Central memory CD8-positive, alpha-beta T cell (primary cell): Measurements from ENCODE around the gene CFAP46.
"Not testable (repeated sequence)": the region's sequence is repeated elsewhere in the genome, so short reads cannot be mapped to it uniquely, and the experiment has no call there.

Experiments used
- ATAC-seq: fragments of 150-1000 bp; cut with Tn5 transposase; replicated peaks from 2 replicates; pipeline ENCODE4 v1.10.0; 2022; ENCODE audit warnings: mild to moderate bottlenecking, moderate FRiP score, moderate number of reproducible peaks; ENCODE audit not compliant: poor library complexity, severe bottlenecking; ENCODE audit errors: extremely low read depth
- DNase-seq, 2 donors: peaks; one replicate each; pipeline ENCODE4 v3.0.0; 2021; ENCODE audit warnings: low spot score in 2 of 2
- H3K27ac Mint-ChIP-seq: one replicate; pipeline ENCODE4 v1.8.0; 2022; ENCODE audit warnings: low read depth, mild to moderate bottlenecking, moderate library complexity, mixed read lengths
- H3K27me3 Mint-ChIP-seq: one replicate; pipeline ENCODE4 v1.8.0; 2022; ENCODE audit warnings: mixed read lengths
- H3K36me3 Mint-ChIP-seq: one replicate; pipeline ENCODE4 v1.8.0; 2022; ENCODE audit warnings: mild to moderate bottlenecking, moderate library complexity, mixed read lengths; ENCODE audit not compliant: insufficient read depth
- H3K4me1 Mint-ChIP-seq: one replicate; pipeline ENCODE4 v1.8.0; 2022; ENCODE audit warnings: mixed read lengths
- H3K4me3 Mint-ChIP-seq: one replicate; pipeline ENCODE4 v1.8.0; 2022; ENCODE audit warnings: mild to moderate bottlenecking, moderate library complexity, mixed read lengths
- H3K9me3 Mint-ChIP-seq: one replicate; pipeline ENCODE4 v1.8.0; 2022; ENCODE audit warnings: mixed read lengths

CFAP46 gene

GRCh38 chr10:132827861-132828539 lies 114.4 kb downstream of the CFAP46 start:
- no peak for DNase-seq
- ATAC-seq, result no peak
- peaks cover 2% of the 10 kb centered on the region for H3K36me3 Mint-ChIP-seq
- H3K9me3 Mint-ChIP-seq, result no peaks in the 10 kb centered on the region
- no peaks in the 10 kb centered on the region for H3K27me3 Mint-ChIP-seq
- H3K4me3 Mint-ChIP-seq, result no peak overlapping the region
- no peak overlapping the region for H3K27ac Mint-ChIP-seq
- no peaks in the 10 kb centered on the region for H3K4me1 Mint-ChIP-seq

GRCh38 chr10:132827423-132827789 lies 115.0 kb downstream of the CFAP46 start:
- H3K9me3 Mint-ChIP-seq, result no peaks in the 10 kb centered on the region
- H3K27ac Mint-ChIP-seq, result no peak overlapping the region
- no peak overlapping the region for H3K4me3 Mint-ChIP-seq
- H3K36me3 Mint-ChIP-seq, result peaks cover 2% of the 10 kb centered on the region
- no peak for DNase-seq
- no peaks in the 10 kb centered on the region for H3K27me3 Mint-ChIP-seq
- no peaks in the 10 kb centered on the region for H3K4me1 Mint-ChIP-seq
- ATAC-seq, result no peak

- no peak overlapping the region for H3K4me3 Mint-ChIP-seq
- peaks cover 2% of the 10 kb centered on the region for H3K36me3 Mint-ChIP-seq
- H3K27ac Mint-ChIP-seq, result no peak overlapping the region
- H3K9me3 Mint-ChIP-seq, result no peaks in the 10 kb centered on the region
- H3K27me3 Mint-ChIP-seq, result no peaks in the 10 kb centered on the region
- no peaks in the 10 kb centered on the region for H3K4me1 Mint-ChIP-seq
- ATAC-seq, result no peak
- DNase-seq, result no peak
These were observed 115.6 kb downstream of the CFAP46 start for GRCh38 chr10:132826524-132827422.

- H3K4me1 Mint-ChIP-seq, H3K9me3 Mint-ChIP-seq, ATAC-seq, DNase-seq, H3K27ac Mint-ChIP-seq, H3K36me3 Mint-ChIP-seq, H3K4me3 Mint-ChIP-seq, H3K27me3 Mint-ChIP-seq: not testable (repeated sequence)
These were observed 116.4 kb downstream of the CFAP46 start for GRCh38 chr10:132825783-132826523.

GRCh38 chr10:132820056-132820455 lies 122.3 kb downstream of the CFAP46 start:
- Mint-ChIP-seq H3K9me3 (no peaks in the 10 kb centered on the region), H3K27ac (no peak overlapping the region), H3K4me1 (no peaks in the 10 kb centered on the region), H3K27me3 (peaks cover 23% of the 10 kb centered on the region), H3K36me3 (no peaks in the 10 kb centered on the region), H3K4me3 (no peak overlapping the region)
- DNase-seq, result no peak
- ATAC-seq, result no peak

GRCh38 chr10:132817701-132818211 lies 124.6 kb downstream of the CFAP46 start:
- DNase-seq, result no peak
- H3K4me1 Mint-ChIP-seq, result no peaks in the 10 kb centered on the region
- no peak overlapping the region for H3K27ac Mint-ChIP-seq
- ATAC-seq, result no peak
- H3K27me3 Mint-ChIP-seq, result peaks cover 23% of the 10 kb centered on the region
- no peaks in the 10 kb centered on the region for H3K9me3 Mint-ChIP-seq
- no peak overlapping the region for H3K4me3 Mint-ChIP-seq
- no peaks in the 10 kb centered on the region for H3K36me3 Mint-ChIP-seq

- H3K36me3 Mint-ChIP-seq, result no peaks in the 10 kb centered on the region
- H3K4me3 Mint-ChIP-seq, result no peak overlapping the region
- H3K27me3 Mint-ChIP-seq, result peaks cover 23% of the 10 kb centered on the region
- H3K9me3 Mint-ChIP-seq, result no peaks in the 10 kb centered on the region
- H3K27ac Mint-ChIP-seq, result no peak overlapping the region
- no peak for ATAC-seq
- no peak for DNase-seq
- H3K4me1 Mint-ChIP-seq, result no peaks in the 10 kb centered on the region
These were observed 125.7 kb downstream of the CFAP46 start for GRCh38 chr10:132816718-132817117.

GRCh38 chr10:132815168-132815857 lies 127.1 kb downstream of the CFAP46 start:
- Mint-ChIP-seq H3K27ac (no peak overlapping the region), H3K4me3 (no peak overlapping the region), H3K9me3 (no peaks in the 10 kb centered on the region), H3K27me3 (peaks cover 23% of the 10 kb centered on the region), H3K36me3 (no peaks in the 10 kb centered on the region), H3K4me1 (no peaks in the 10 kb centered on the region)
- ATAC-seq, result no peak
- no peak for DNase-seq

- H3K4me1 Mint-ChIP-seq, result no peaks in the 10 kb centered on the region
- ATAC-seq, result no peak
These were observed 127.9 kb downstream of the CFAP46 start for GRCh38 chr10:132814469-132814856.

GRCh38 chr10:132813560-132814468 lies 128.6 kb downstream of the CFAP46 start:
- Mint-ChIP-seq H3K4me1 (no peaks in the 10 kb centered on the region), H3K36me3 (no peaks in the 10 kb centered on the region), H3K4me3 (no peak overlapping the region), H3K27ac (no peak overlapping the region), H3K9me3 (no peaks in the 10 kb centered on the region), H3K27me3 (peaks cover 23% of the 10 kb centered on the region)
- ATAC-seq (no peak), DNase-seq (no peak)

More at GRCh38 chr10:132814469-132814856, 127.9 kb downstream of the CFAP46 start:
- H3K27me3 Mint-ChIP-seq, result peaks cover 23% of the 10 kb centered on the region
- H3K36me3 Mint-ChIP-seq, result no peaks in the 10 kb centered on the region
- H3K4me3 Mint-ChIP-seq, result no peak overlapping the region
- no peaks in the 10 kb centered on the region for H3K9me3 Mint-ChIP-seq
- DNase-seq, result no peak
- H3K27ac Mint-ChIP-seq, result no peak overlapping the region

GRCh38 chr10:132813001-132813401 lies 129.4 kb downstream of the CFAP46 start:
- DNase-seq, result no peak
- H3K9me3 Mint-ChIP-seq, result no peaks in the 10 kb centered on the region
- ATAC-seq, result no peak
- no peaks in the 10 kb centered on the region for H3K4me1 Mint-ChIP-seq
- H3K27me3 Mint-ChIP-seq, result peaks cover 23% of the 10 kb centered on the region
- H3K4me3 Mint-ChIP-seq, result no peak overlapping the region
- no peak overlapping the region for H3K27ac Mint-ChIP-seq
- no peaks in the 10 kb centered on the region for H3K36me3 Mint-ChIP-seq
